ENCODE results near the gene HHIPL1. TPM values are rescaled to one million over a fixed set of nuclear protein-coding genes. Genes with fewer than 3 reads are reported as not detected.

Gene HHIPL1
- total RNA-seq, 2 experiments from 2014 or later, result not detected

- Mint-ChIP-seq H3K36me3 (ENCODE audit: low read depth) (no peaks in the 10 kb centered on the region), H3K9me3 (no peaks in the 10 kb centered on the region), H3K4me1 (ENCODE audit: low read depth) (no peaks in the 10 kb centered on the region), H3K4me3 (no peak overlapping the region), H3K27me3 (peaks cover 66% of the 10 kb centered on the region), H3K27ac (no peak overlapping the region)
- ChIA-PET CTCF (interaction anchor here (1.2 kb wide), 1 partner anchor 79 kb away, joined by 3 read pairs; no protein-coding TSS in a partner anchor), POLR2A (interaction anchor here (1.3 kb wide), 1 partner anchor 18 kb away, joined by 3 read pairs; the partner anchor contains the start of gene CCDC85C)
- Histone ChIP-seq H3K27me3 (ENCODE audit: control insufficient read depth in 1 of 2, insufficient read depth in 2 of 2, low read length in 2 of 2) (peaks cover 18 to 23% of the 10 kb centered on the region in 2 experiments), H3K9me3 (ENCODE audit: control insufficient read depth in 1 of 2, insufficient read depth in 1 of 2, low read length in 2 of 2) (peaks cover 0 to 7% of the 10 kb centered on the region in 2 experiments), H3K27ac (ENCODE audit: low read depth in 1 of 2, low read length in 2 of 2) (no peak overlapping the region), H3K4me1 (ENCODE audit: insufficient read depth, low read length) (peaks cover 8% of the 10 kb centered on the region), H3K36me3 (ENCODE audit: insufficient read depth, low read length) (no peaks in the 10 kb centered on the region), H3K4me3 (ENCODE audit: low read length) (no peak overlapping the region)
- intact Hi-C loops (cut with DNase I, micrococcal nuclease), result no loop called here
- ATAC-seq (ENCODE audit: poor library complexity) (no peak), DNase-seq (no peak)
- no peak for TF ChIP-seq CTCF (IDR thresholded peaks at IDR 0.05)
Measured at GRCh38 chr14:99621948-99622347, 23.0 kb upstream of the HHIPL1 start.

GRCh38 chr14:99624024-99624423 lies 20.9 kb upstream of the HHIPL1 start:
- Histone ChIP-seq H3K27ac (ENCODE audit: low read depth in 1 of 2, low read length in 2 of 2) (no peak overlapping the region), H3K4me1 (ENCODE audit: insufficient read depth, low read length) (peaks cover 13% of the 10 kb centered on the region), H3K9me3 (ENCODE audit: control insufficient read depth in 1 of 2, insufficient read depth in 1 of 2, low read length in 2 of 2) (peaks cover 0 to 7% of the 10 kb centered on the region in 2 experiments), H3K4me3 (ENCODE audit: low read length) (no peak overlapping the region), H3K36me3 (ENCODE audit: insufficient read depth, low read length) (no peaks in the 10 kb centered on the region), H3K27me3 (ENCODE audit: control insufficient read depth in 1 of 2, insufficient read depth in 2 of 2, low read length in 2 of 2) (peaks cover 10% of the 10 kb centered on the region in 2 experiments)
- Mint-ChIP-seq H3K27me3 (peaks cover 64% of the 10 kb centered on the region), H3K4me3 (no peak overlapping the region), H3K4me1 (ENCODE audit: low read depth) (peaks cover 2% of the 10 kb centered on the region), H3K36me3 (ENCODE audit: low read depth) (no peaks in the 10 kb centered on the region), H3K9me3 (no peaks in the 10 kb centered on the region), H3K27ac (no peak overlapping the region)
- intact Hi-C loops (cut with DNase I, micrococcal nuclease), result no loop called here
- CTCF ChIA-PET, result no interaction called here
- ATAC-seq (ENCODE audit: poor library complexity), result no peak
- POLR2A ChIA-PET, result no interaction called here
- DNase-seq, result no peak
- TF ChIP-seq CTCF (IDR thresholded peaks at IDR 0.05), result no peak

GRCh38 chr14:99624971-99625370 lies 20.0 kb upstream of the HHIPL1 start:
- peaks cover 12% of the 10 kb centered on the region for H3K4me1 ChIP-seq (ENCODE audit: insufficient read depth, low read length)
- no peak overlapping the region for H3K27ac Mint-ChIP-seq
- intact Hi-C loops (cut with DNase I, micrococcal nuclease), result no loop called here
- CTCF ChIA-PET, result no interaction called here
- peaks cover 10% of the 10 kb centered on the region in 2 experiments for H3K27me3 ChIP-seq (ENCODE audit: control insufficient read depth in 1 of 2, insufficient read depth in 2 of 2, low read length in 2 of 2)
- no peak for DNase-seq
- no peak for ATAC-seq (ENCODE audit: poor library complexity)
- H3K4me1 Mint-ChIP-seq (ENCODE audit: low read depth), result peaks cover 3% of the 10 kb centered on the region
- no peaks in the 10 kb centered on the region for H3K36me3 ChIP-seq (ENCODE audit: insufficient read depth, low read length)
- POLR2A ChIA-PET, result no interaction called here
- no peaks in the 10 kb centered on the region for H3K9me3 Mint-ChIP-seq
- TF ChIP-seq CTCF (IDR thresholded peaks at IDR 0.05), result no peak
- peaks cover 0 to 7% of the 10 kb centered on the region in 2 experiments for H3K9me3 ChIP-seq (ENCODE audit: control insufficient read depth in 1 of 2, insufficient read depth in 1 of 2, low read length in 2 of 2)
- H3K27ac ChIP-seq (ENCODE audit: low read depth in 1 of 2, low read length in 2 of 2), result no peak overlapping the region
- H3K4me3 Mint-ChIP-seq, result no peak overlapping the region
- no peaks in the 10 kb centered on the region for H3K36me3 Mint-ChIP-seq (ENCODE audit: low read depth)
- no peak overlapping the region for H3K4me3 ChIP-seq (ENCODE audit: low read length)
- H3K27me3 Mint-ChIP-seq, result peaks cover 56% of the 10 kb centered on the region

Data from CD4-positive, alpha-beta T cell (primary cell).